ENCODE data around the gene MAN2A2. TPM values are rescaled to one million over a fixed set of nuclear protein-coding genes. Genes with fewer than 3 reads are reported as not detected.

The MAN2A2 gene
- total and polyA plus RNA-seq, 9 of the 15 experiments (the other 6 are each of a cell fraction or from before 2014, with no cell fraction given): 7.3 to 151 (median 43.4) TPM

DNA sequence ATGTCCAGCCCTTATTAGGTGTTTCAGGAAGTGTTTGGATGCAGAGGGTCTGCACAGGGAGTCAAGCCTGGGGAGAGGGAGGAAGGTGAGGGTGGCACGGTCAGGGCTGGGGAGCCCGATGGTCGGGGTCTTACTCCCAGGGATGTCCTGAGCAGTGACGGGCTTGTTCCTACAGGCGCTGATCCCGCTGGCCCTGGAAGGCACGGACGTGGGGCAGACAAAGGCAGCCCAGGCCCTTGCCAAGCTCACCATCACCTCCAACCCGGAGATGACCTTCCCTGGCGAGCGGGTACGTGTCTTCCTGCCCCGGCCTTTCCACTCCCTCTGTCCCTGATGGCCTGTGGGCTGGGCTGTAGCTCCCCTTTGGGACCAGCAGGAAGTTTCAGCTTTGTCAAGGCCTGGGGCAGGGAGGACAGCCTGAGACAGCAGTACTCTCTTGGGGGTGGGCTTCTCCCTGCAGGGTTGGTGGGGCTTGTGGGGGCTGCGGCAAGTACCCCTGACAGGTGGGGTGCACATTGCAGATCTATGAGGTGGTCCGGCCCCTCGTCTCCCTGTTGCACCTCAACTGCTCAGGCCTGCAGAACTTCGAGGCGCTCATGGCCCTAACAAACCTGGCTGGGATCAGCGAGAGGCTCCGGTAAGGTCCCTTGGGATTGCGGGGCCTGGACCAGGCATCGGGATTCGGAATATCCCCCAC is 47.0 kb downstream of the MAN2A2 start (continued):
- TF ChIP-seq MTA2 (IDR thresholded peaks at IDR 0.05; ENCODE audit: low read depth): no peak
- TF ChIP-seq, protein P1, sequence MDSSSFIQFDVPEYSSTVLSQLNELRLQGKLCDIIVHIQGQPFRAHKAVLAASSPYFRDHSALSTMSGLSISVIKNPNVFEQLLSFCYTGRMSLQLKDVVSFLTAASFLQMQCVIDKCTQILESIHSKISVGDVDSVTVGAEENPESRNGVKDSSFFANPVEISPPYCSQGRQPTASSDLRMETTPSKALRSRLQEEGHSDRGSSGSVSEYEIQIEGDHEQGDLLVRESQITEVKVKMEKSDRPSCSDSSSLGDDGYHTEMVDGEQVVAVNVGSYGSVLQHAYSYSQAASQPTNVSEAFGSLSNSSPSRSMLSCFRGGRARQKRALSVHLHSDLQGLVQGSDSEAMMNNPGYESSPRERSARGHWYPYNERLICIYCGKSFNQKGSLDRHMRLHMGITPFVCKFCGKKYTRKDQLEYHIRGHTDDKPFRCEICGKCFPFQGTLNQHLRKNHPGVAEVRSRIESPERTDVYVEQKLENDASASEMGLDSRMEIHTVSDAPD (CRISPR knock-in tag; IDR thresholded peaks at IDR 0.05): no peak
- no peak for TF ChIP-seq ARID2 (IDR thresholded peaks at IDR 0.05)
- TF ChIP-seq, protein P2, sequence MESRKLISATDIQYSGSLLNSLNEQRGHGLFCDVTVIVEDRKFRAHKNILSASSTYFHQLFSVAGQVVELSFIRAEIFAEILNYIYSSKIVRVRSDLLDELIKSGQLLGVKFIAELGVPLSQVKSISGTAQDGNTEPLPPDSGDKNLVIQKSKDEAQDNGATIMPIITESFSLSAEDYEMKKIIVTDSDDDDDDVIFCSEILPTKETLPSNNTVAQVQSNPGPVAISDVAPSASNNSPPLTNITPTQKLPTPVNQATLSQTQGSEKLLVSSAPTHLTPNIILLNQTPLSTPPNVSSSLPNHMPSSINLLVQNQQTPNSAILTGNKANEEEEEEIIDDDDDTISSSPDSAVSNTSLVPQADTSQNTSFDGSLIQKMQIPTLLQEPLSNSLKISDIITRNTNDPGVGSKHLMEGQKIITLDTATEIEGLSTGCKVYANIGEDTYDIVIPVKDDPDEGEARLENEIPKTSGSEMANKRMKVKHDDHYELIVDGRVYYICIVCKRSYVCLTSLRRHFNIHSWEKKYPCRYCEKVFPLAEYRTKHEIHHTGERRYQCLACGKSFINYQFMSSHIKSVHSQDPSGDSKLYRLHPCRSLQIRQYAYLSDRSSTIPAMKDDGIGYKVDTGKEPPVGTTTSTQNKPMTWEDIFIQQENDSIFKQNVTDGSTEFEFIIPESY (CRISPR knock-in tag; IDR thresholded peaks at IDR 0.05): peak; percentile 36; the same call in 1 of the 2 replicates
- TF ChIP-seq ZC3H11A (IDR thresholded peaks at IDR 0.05; ENCODE audit: low read depth, low read length): no peak
- TF ChIP-seq NFXL1 (CRISPR knock-in tag; IDR thresholded peaks at IDR 0.05): no peak
- peak; percentile 7; the same call in 1 of the 2 replicates for TF ChIP-seq DPF2 (IDR thresholded peaks at IDR 0.05)
- TF ChIP-seq GABPB2 (CRISPR knock-in tag; conservative IDR thresholded peaks at IDR 0.05): no peak
- no peak for TF ChIP-seq CC2D1A (IDR thresholded peaks at IDR 0.05)
- TF ChIP-seq, protein P3, sequence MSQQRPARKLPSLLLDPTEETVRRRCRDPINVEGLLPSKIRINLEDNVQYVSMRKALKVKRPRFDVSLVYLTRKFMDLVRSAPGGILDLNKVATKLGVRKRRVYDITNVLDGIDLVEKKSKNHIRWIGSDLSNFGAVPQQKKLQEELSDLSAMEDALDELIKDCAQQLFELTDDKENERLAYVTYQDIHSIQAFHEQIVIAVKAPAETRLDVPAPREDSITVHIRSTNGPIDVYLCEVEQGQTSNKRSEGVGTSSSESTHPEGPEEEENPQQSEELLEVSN (IDR thresholded peaks at IDR 0.05; ENCODE audit: borderline replicate concordance in 1 of 2, extremely low read depth in 1 of 2, insufficient read depth in 1 of 2, insufficient read length in 1 of 2, low read depth in 1 of 2, low read length in 1 of 2, poor library complexity in 1 of 2, severe bottlenecking in 1 of 2): no peak
- no peak for TF ChIP-seq RBM15 (IDR thresholded peaks at IDR 0.05; ENCODE audit: insufficient read depth, low read length)
